ENCODE results near the gene DDX21.
"Not testable (repeated sequence)": the region's sequence is repeated elsewhere in the genome, so short reads cannot be mapped to it uniquely, and the experiment has no call there.

Gene DDX21

DNA sequence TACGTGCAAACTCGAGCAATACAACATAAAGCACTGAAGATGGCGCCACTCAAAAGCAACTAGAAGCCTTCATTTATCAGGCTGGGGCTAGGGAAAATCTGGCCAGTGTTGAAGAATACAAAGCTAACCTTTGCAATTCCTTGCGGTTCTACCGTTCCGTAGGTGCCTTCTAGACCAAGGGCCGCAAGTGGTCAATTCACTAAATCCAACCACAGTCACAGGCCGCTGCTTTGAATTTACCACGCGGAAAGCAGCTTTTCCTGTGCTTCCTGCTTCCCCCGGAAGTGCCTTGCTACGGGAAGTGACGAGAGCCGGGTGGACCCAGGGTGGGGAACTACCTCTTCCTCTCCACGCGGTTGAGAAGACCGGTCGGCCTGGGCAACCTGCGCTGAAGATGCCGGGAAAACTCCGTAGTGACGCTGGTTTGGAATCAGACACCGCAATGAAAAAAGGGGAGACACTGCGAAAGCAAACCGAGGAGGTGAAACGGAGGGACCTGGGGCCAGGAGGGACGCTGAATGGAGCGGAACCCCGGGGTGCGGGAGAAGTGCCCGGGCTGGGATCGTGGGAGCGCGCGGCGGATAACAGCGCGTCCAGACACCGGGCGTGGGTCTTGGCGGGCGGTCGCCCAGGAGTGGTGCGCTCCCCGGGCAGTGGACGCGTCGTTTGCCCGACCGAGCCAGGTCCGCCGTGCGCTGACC, at the start of gene DDX21:
Gene DDX21 (plus strand): TSS at position 339 of the 701 bp plus-strand sequence. CDS start 56 bp downstream, at position 395.
- no peak for FAIRE-seq

DNA sequence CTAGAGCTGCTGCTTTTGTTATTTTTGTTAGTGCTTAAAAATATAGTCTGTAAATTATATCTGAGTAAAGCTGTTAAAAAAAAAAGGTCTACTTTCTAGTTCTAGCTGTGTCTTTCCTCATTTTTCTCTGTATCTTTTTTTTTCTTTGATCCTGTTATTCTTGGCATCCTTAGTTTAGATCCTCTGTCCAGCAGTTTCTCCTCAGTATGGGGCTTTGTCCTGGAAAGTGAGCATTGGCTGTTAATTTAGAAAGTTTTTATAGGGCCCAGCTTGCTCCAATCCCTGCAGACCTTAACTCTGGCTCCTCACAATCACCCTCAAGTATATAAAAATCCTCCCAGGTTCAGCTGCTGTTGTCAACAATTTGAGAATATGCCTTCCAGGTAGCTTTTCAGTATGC, 31.4 kb upstream of the DDX21 start:
- no peak for FAIRE-seq

- no peak for FAIRE-seq
These were observed 30.5 kb upstream of the DDX21 start for GRCh38 chr10:68925489-68925888.

DNA sequence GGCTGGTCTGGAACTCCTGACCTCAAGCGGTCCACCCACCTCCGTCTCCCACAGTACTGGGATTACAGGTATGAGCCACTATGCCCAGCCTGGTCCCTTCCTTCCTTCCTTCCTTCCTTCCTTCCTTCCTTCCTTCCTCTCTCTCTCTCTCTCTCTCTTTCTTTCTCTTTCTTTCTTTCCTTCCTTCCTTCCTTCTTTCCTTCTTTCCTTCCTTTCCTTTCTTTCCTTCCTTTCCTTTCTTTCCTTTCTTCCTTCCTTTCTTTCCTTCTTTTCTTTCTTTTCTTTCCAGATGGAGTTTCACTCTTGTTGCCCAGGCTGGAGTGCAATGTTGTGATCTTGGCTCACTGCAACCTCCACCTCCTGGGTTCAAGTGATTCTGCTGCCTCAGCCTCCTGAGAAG, 26.8 kb upstream of the DDX21 start:
- FAIRE-seq: not testable (repeated sequence)

GRCh38 chr10:68929888-68930287, 26.1 kb upstream of the DDX21 start:
- not testable (repeated sequence) for FAIRE-seq

DNA sequence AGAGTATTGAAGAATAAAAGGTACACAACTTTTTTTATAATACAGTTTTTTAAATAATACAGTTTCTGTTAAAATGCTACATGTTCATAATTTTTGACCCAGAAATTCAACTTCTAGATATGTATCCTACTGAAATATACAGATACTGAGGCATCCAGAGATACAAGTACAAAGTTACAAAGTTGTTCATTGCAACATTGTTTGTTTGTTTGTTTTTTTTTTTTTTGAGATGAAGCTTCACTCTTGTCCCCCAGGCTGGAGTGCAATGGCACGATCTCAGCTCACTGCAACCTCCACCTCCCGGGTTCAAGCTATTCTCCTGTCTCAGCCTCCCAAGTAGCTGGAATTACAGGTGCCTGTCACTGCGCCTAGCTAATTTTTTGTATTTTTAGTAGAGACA, 23.1 kb upstream of the DDX21 start:
- FAIRE-seq: not testable (repeated sequence)

DNA sequence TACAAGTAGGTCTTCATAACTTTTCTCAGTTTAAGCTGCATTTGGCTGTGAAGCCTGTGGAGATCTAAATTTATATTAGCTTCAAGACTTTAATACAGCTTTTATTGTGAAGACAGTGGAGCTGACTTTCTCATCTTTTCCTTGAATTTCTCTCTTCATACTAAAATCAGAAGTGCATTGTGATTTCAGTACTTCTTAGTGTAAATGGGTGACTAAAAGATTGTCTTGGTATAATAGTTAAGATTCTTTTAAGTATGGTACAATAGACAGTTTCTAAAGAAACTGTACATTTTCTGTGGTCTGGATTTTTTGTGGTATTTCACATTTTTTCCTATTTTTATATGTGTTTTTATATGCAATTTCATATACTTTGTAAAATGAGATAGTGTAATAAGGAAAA, 21.0 kb upstream of the DDX21 start:
- FAIRE-seq: no peak

DNA sequence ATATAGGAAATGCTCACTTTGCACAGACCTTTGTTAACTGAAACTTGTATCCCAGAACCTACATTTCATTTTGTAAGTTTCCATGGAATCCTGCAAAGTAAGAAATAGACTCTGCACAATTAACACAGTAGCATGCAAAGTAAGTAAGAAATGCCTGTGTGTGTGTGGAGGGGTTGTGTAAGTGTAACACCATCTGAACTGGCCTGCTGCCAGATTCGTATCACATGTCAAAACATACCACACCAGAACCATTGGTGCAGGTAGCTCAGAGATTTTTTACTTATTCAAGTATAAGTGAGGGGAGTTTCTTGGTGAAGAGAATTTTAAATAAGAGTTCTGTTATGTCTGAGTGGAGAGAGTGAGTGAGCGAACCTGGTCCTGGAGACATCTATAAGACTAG, 17.9 kb upstream of the DDX21 start:
- no peak for FAIRE-seq

DNA sequence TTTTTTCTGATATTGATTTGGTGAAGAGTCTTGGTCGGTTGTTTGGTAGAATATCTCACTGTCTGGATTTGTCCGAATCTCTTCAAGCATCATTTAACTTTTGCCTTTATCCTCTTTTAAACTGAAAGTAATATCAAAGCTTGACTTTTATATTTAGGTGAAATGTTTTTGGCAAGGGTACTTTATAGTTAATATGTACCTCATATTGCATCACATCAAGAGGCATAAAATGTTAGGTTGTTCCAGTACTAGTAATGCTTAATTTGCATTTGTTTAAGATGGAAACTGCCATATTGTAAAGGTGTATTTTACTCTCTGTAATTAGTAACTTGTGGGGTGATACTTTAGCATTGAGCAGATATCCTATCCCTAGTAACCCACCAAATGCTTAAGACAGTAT, 17.1 kb upstream of the DDX21 start:
- no peak for FAIRE-seq

GRCh38 chr10:68940917-68941316, 15.1 kb upstream of the DDX21 start:
- FAIRE-seq: not testable (repeated sequence)

- FAIRE-seq: no peak
These were observed 5.4 kb upstream of the DDX21 start for GRCh38 chr10:68950598-68950997.

DNA sequence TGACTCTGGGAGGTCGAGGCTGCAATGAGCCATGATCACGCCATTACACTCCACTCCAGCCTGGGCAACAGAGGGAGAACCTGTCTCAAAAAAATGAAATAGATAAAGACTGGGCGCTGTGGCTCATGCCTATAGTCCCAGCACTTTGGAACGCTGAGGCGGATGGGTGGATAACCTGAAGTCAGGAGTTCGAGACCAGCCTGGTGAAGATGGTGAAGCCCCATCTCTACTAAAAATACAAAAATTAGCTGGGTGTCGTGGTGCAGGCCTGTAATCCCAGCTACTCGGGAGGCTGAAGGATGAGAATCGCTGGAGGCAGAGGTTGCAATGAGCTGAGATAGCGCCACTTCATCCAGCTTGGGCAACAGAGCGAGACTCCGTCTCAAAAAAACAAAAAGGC, 1.1 kb upstream of the DDX21 start:
- FAIRE-seq: no peak

DNA sequence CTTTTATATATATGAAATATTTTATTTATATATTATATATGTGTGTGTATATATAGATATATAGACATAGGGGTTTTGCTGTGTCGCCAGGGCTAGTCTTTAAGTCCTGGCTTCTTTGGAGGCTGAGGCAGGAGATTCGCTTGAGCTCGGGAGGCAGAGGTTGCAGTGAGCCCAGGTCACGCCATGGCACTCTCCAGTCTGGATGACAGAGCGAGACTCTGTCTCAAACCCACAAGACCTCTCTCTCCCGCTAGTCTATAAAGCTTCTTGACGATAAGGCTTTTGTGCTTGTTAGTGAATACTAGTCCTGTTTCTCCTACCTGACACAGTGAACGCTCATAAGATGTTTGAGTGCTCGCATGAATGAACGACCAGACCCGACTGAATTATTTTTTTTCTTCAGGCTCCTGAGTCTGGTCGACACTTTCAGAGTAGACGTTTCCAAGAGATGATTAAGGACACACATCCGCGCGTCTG, 577 bp upstream of the DDX21 start:
- FAIRE-seq: no peak

GRCh38 chr10:68957284-68957615, 1.3 kb downstream of the DDX21 start:
- no peak for FAIRE-seq

DNA sequence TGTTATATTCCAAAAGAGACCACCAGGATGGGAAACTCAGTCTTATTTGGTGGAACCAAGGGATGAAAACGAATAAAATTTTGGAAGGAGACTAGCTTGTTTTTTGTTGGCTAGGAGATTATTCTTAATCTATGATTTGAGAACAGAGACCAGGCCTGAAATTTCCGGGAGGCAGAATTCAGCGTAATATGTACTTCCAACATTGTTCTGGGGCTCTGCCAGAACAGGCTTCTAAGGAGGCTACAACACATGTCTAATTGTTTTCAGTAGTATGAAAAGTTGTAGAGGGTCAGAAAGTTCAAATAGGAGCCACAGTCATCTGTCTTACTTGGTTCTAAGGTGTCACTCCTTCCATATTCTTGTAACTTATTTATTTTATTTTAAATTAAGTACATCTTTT, 1.7 kb downstream of the DDX21 start:
- FAIRE-seq: no peak

DNA sequence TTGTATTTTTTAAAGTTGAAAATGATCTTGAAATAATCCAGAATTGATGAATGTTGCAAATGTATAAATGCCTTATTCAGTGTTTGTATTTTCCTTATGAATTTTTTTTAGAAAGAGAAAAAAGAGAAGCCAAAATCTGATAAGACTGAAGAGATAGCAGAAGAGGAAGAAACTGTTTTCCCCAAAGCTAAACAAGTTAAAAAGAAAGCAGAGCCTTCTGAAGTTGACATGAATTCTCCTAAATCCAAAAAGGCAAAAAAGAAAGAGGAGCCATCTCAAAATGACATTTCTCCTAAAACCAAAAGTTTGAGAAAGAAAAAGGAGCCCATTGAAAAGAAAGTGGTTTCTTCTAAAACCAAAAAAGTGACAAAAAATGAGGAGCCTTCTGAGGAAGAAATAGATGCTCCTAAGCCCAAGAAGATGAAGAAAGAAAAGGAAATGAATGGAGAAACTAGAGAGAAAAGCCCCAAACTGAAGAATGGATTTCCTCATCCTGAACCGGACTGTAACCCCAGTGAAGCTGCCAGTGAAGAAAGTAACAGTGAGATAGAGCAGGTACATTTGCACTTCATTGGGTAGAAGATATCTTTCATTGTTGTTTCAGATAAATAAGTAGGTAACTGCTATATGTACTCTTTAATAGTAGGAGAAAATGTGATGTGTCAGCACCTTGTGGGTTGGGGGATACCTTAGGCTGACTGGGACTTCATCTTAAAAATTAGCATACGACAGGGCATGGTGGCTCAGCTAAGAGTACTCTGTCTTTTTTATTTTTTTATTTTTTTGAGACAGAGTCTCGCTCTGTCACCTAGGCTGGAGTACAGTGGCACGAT, 3.9 kb downstream of the DDX21 start:
- no peak for FAIRE-seq

GRCh38 chr10:68963151-68963550, 7.2 kb downstream of the DDX21 start:
- no peak for FAIRE-seq

GRCh38 chr10:68973975-68974374, 18.0 kb downstream of the DDX21 start:
- no peak for FAIRE-seq

DNA sequence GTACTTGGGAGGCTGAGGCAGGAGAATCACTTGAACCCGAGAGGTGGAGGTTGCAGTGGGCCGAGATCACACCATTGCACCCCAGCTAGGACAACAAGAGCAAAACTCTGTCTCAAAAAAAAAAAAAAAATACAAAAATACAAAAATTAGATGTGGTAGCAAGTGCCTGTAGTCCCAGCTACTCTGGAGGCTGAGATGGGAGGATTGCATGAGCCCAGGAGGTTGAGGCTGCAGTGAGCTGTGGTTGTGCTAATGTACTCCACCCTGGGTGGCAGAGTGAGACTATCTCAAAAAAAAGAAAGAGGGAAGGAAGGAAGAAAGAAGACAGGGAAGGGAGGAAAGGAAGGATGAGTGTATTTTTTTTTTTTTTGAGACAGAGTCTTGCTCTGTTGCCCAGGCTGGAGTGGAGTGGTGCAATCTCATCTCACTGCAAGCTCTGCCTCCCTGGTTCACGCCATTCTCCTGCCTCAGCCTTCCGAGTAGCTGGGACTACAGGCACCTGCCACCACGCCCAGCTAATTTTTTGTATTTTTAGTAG, 20.0 kb downstream of the DDX21 start:
- not testable (repeated sequence) for FAIRE-seq

GRCh38 chr10:68979738-68980137, 23.8 kb downstream of the DDX21 start:
- FAIRE-seq: not testable (repeated sequence)

DNA sequence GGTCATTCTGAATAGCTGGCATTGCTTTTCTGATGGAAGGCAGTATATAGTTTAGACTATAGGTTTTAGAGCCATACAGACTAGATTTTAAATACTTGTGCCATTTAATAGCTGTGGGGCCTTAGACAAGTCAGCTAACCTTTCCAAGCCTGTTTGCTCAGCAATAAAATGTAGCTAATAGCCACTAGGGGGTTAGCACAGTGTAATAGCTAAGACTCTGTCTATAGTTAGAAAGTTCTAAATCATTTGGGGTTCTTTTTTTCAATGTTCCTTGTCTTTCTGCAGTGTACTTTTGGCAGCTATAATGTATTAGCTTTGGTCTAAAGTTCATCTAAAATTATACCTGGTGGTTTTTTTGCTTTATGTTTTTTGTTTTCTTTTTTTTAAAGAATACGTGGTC, 25.1 kb downstream of the DDX21 start:
- no peak for FAIRE-seq

DNA sequence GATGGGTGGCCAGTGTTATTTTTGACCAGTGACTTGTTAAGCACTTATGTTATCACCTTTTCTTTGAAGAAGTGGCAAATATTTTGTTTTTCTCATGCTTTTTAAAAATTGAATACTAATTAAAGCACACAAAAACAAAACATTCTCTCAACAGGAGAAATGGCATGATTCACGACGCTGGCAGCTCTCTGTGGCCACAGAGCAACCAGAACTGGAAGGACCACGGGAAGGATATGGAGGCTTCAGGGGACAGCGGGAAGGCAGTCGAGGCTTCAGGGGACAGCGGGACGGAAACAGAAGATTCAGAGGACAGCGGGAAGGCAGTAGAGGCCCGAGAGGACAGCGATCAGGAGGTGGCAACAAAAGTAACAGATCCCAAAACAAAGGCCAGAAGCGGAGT, 26.4 kb downstream of the DDX21 start:
- no peak for FAIRE-seq

- FAIRE-seq: no peak
These were observed 31.6 kb downstream of the DDX21 start for GRCh38 chr10:68987611-68988010.

All from TTC549 (cell line).